ENCODE results near the gene RAPGEF4.

Gene RAPGEF4

GRCh38 chr2:173094731-173095130, 359.1 kb downstream of the RAPGEF4 start:
- DNase-seq (ENCODE audit: low read depth in 2 of 2) = no peak

DNA sequence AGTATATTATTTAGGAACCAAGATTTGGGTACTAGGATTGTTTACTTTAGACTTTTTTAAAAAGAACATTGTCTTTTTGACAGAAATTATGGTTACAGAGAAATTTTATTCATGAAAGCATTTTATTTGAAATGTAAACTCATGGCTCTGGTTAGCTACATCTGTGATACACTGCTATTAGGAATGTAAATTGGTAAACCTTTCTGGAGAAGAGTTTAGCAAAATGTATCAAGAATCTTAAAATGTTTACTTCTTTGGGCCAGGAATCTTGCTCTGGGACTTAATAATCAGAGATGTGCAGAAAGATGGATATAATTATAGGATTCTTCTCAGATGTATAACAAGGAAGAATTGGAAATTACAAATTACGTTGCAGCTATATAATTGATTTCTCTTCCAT, 359.7 kb downstream of the RAPGEF4 start:
- DNase-seq (ENCODE audit: low read depth in 2 of 2) = no peak

DNA sequence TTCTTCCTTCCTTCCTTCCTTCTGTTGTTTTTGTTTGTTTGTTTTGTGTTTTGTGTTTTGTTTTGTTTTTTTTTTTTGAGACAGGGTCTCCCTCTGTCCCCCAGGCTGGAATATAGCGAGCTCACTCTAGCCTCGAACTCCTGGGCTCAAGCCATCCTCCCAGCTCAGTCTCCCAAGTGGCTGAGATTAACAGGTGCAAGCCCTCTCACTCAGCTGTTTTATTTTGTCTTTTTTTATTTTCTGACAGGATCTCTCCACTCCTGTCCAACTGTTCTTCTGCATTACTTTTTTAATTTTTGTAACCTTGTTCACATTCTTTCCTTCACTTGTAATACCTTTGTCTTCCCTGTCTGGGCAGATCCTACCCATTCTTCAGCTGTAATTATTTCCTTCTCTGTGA, 363.6 kb downstream of the RAPGEF4 start:
- DNase-seq (ENCODE audit: low read depth in 2 of 2) = no peak

DNA sequence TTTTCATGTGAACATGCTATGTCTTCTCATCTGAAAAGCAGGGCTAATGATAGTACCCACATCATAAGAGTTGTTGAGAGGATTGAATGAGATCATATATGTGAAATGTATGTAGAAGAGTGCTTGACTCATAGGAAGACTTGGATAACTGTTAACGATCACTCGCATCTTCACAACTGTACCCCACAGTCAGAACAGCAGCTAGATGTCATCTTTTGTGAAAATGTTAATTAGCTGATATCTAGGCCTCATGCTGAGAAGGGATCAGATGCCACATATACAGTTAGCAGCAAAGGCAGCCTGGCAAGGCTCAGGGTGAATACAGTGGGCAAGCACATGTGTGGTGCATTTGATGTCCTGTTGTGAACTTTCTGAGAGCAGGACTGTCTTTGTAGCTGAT, 364.2 kb downstream of the RAPGEF4 start:
- no peak for DNase-seq (ENCODE audit: low read depth in 2 of 2)

DNA sequence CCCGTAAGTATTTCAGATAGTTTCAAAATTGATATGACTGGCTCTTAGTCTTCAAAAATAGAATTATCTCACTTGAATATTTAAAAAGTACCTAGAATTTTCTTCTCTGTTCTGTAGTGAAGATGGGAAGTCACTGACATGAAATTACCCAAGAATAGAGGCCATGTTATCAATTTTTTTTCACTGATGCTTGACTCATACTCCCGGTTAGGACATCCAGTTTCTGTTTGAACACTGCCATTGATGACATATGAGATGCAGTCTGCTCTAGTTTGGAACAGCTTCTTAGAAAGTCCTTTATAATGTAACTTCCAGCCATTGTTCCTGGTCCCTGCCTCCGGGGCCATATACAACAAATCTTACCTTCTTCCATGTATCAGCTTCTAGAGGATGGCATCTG, 366.0 kb downstream of the RAPGEF4 start:
- no peak for DNase-seq (ENCODE audit: low read depth in 2 of 2)

Data from stimulated activated CD4-positive, alpha-beta T cell treated with anti-CD3 and anti-CD28 coated beads, Interleukin-1b, Interleukin-23, amount 100 ng/mL, for 4 hours (primary cell).